Measurements from ENCODE around the gene CD248.

The CD248 gene

GRCh38 chr11:66340596-66341501 is 24.0 kb upstream of the CD248 start:
- DNase-seq, result no peak

- DNase-seq, result no peak
Observed at GRCh38 chr11:66339686-66340483, 23.0 kb upstream of the CD248 start.

- DNase-seq, result no peak
Observed at GRCh38 chr11:66339162-66339675, 22.4 kb upstream of the CD248 start.

GRCh38 chr11:66338276-66339161 is 21.7 kb upstream of the CD248 start:
- no peak for DNase-seq

GRCh38 chr11:66337103-66337899 is 20.5 kb upstream of the CD248 start:
- no peak for DNase-seq

- DNase-seq, result peak; percentile 80 to 87 (median 84)
Observed at GRCh38 chr11:66336234-66337102, 19.6 kb upstream of the CD248 start, which contains the start of gene RIN1. RIN1 (minus strand) TSS chr11:66336434; CDS start chr11:66336402, 32 bp downstream.

- peak; percentile 14 to 58 (median 40) for DNase-seq
Observed at GRCh38 chr11:66335531-66336233, 18.8 kb upstream of the CD248 start.

GRCh38 chr11:66334605-66335442 is 18.0 kb upstream of the CD248 start:
- peak; percentile 56 to 76 (median 68) for DNase-seq

GRCh38 chr11:66333896-66334604 is 17.2 kb upstream of the CD248 start:
- DNase-seq, result peak in 1 of 4 experiments; percentile 1

- DNase-seq, result no peak
Observed at GRCh38 chr11:66333220-66333877, 16.5 kb upstream of the CD248 start.

GRCh38 chr11:66332371-66333219 is 15.8 kb upstream of the CD248 start:
- DNase-seq, result no peak

- DNase-seq, result no peak
Observed at GRCh38 chr11:66331542-66332370, 14.9 kb upstream of the CD248 start.

- no peak for DNase-seq
Observed at GRCh38 chr11:66330931-66331330, 14.1 kb upstream of the CD248 start.

- DNase-seq, result no peak
Observed at GRCh38 chr11:66329165-66329673, 12.4 kb upstream of the CD248 start.
